Renal cortical epithelial cell (primary cell): ENCODE results near the gene KRTAP5-4. TPM values are rescaled to one million over a fixed set of nuclear protein-coding genes. Genes with fewer than 3 reads are reported as not detected.
"Not testable (repeated sequence)": the region's sequence is repeated elsewhere in the genome, so short reads cannot be mapped to it uniquely, and the experiment has no call there.

Experiments used
- DNase-seq: peaks from one replicate; pipeline ENCODE4 v3.0.0-alpha.2; 2011; ENCODE audit warnings: low read depth
- total RNA-seq: library from RNA; depleted of rRNA; stranded (reverse); fragments of >200 nt; gene quantifications from 2 replicates; pipeline ENCODE4 v1.2.3, GENCODE V29; 2014

KRTAP5-4 gene, protein sequence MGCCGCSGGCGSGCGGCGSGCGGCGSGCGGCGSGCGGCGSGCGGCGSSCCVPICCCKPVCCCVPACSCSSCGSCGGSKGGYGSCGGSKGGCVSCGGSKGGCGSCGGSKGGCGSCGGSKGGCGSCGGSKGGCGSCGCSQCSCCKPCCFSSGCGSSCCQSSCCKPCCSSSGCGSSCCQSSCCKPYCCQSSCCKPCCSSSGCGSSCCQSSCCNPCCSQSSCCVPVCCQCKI
- total RNA-seq, result not detected in 2 replicates

DNA sequence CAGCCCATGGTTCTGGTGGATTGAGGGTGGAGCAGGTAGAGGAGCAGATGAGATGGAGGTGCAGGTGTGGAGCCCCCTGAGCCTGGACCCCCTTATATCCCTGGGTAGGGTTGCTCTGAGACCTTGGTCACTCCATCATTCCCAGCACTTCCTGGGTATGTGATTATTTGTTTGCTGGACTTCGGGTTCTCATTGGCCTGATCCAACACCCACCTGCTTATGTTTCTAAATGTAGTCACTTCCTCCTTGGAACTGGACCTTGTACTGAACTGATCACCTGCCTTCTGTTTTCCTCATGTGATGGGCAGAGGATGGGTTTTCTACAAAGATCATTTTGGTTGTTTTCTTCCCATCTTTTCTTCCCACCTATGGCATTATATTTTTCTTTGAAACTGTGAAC, at the start of gene KRTAP5-4:
Gene KRTAP5-4, minus strand, starts transcription at position 53 of the 400 bp plus-strand sequence. Its CDS starts 45 bp downstream, at position 8.
- DNase-seq, result no peak

DNA sequence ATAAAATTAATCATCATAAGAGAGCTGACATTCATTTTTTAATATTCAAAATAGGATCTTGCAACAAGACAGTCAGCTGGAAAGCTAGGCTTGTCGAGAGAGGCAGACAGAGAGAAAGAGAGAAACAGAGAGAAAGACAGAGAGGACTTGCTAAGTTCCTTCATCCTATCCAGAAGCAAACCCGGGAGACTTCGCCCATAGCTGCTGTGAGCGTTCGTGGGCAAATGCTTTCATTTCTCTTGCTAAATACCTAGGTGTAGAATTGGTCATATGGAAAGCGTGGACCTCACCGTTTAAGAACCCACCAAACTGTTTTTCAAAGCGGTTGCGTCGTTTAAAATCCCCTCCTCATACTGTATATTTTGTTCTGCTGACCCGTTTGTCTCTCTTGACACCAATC, 49.7 kb upstream of the KRTAP5-4 start:
- no peak for DNase-seq

DNA sequence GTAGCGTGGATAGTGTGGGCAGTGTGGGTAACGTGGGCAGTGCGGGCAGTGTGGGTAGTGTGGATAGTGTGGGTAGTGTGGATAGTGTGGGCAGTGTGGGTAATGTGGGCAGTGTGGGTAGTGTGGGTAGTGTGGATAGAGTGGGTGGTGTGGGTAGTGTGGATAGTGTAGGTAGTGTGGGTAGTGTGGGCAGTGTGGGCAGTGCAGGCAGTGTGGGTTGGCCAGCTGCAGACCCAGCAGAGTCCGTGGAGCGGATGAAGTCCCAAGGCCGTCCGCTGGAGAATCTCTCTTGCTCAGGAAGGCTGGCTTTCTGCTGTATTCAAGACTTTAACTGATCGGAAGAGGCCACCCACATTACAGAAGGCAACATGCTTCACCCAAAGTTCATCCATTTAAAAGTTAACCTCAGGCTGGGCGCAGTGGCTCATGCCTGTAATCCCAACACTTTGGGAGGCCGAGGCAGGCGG, 49.0 kb upstream of the KRTAP5-4 start:
- DNase-seq, result no peak

DNA sequence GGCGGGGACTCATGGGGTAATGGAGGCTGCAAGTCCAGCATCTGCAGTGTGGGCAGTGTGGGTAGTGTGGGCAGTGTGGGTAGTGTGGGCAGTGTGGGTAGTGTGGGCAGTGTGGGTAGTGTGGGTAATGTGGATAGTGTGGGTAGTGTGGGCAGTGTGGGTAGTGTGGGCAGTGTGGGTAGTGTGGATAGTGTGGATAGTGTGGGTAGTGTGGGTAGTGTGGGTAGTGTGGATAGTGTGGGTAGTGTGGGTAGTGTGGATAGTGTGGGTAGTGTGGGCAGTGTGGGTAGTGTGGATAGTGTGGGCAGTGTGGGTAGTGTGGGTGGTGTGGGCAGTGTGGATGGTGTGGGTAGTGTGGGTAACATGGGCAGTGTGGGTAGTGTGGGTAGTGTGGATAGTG, 48.5 kb upstream of the KRTAP5-4 start:
- DNase-seq, result not testable (repeated sequence)

DNA sequence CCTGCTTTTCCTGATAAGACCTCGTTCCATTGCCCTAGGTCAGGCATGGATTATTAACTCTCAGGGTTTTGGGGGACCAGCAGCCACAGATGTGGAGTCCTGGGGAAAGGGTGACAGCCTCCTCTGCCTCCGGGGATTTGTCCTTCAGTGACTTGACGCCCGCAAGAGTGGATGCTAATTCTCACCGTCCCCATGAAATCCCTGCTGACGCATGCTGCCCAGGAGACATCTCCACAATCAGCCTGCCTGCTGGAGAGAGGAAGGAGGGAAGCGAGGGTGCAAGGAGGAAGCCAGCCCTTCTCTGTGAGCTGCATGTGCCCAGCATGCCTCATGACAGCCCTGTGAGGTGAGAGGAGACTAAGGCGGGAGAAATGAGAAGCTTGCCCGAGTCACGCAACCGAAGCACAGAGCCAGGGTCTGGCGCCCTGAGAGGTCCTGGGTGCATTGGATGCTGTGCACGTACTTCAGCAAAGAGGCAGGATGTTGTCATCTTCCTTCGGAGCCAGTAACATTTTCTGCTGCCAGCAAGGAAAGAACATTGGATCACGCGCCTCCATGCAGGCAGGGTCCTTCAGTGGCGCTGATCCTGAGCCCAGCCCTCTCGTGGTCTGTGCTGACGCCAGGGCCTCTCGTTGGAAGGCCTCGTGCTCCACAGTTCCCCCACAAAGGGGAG, 47.7 kb upstream of the KRTAP5-4 start:
- DNase-seq, result no peak

DNA sequence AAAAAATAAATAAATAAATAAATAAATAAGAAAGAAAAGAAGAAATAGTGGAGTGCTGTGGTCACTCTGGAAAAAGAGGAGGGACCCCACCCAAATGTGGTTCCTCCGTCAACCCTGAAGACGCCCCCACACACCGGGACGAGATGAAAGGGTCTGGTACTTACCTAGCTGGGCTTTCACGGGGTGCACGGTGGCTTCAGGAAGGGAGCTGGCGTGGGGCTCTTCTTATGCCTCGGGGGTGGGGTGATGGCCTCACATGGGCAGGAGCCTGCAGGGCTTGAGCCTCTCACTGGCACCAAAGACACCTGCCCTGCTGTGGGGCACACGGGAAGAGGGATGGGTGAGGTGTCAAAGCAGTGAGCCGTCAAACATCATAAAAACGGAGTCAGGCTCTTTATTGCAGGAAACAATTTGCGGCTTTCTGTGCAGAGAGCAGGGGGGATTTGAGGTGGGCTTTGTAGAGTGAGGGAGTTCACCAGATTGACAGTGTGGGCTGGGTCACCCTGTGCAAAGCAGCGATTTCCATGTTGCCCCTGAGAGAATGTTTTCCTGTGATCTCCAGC, 47.1 kb upstream of the KRTAP5-4 start:
- DNase-seq, result no peak

DNA sequence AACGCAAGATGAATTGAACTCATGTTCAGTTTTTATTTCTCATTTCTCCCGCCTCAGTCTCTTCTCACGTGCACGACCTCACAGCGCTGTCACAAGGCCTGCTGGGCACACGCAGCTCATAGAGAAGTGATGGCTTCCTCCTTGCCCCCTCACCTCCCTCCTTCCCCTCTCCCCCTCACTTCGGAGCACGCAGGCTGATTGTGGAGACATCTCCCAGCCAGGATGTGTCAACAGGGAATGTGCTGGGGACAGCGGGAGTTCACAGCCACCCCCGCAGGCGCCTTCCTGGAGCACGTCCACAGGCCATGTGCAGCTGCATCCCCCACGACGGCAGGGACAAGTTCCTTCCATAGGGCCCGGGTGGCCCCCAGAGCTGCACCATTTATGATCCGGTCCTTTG, 46.0 kb upstream of the KRTAP5-4 start:
- no peak for DNase-seq

DNA sequence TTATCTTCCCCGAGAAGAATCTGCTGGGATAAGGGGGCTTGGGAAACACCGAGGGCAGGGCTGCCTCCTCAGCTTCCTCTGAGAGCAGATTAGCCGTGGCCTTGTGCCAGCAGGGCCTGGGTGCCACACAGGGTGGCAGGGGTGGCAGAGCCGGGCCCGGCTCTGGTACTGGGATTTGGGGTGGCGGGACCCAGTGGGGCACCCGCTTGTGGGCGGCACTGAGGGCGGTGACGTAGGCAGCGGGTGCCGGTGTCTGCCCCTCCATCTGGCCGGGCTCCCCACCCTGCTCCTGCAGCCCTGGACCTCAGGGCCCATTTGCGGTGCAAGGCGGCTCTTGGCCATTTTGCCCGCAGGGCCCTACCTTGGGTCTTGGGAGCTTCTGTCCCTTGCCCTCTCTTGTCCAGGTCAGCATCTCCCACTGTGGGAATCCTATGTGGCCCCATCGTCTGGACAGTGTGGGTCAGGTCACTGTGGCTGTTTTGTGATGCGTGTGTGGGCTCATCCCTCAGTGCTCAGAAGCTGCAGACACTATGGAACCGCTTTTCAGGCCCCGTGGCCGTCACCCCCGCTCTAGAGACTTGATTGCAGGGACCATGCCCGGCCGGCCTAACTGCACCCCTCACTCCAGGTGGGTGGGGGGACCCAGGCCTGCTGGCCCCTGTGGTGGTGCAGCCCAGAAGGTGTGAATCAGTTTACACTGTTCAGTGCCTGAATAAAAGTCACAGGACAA, 45.3 kb upstream of the KRTAP5-4 start:
- DNase-seq, result no peak

DNA sequence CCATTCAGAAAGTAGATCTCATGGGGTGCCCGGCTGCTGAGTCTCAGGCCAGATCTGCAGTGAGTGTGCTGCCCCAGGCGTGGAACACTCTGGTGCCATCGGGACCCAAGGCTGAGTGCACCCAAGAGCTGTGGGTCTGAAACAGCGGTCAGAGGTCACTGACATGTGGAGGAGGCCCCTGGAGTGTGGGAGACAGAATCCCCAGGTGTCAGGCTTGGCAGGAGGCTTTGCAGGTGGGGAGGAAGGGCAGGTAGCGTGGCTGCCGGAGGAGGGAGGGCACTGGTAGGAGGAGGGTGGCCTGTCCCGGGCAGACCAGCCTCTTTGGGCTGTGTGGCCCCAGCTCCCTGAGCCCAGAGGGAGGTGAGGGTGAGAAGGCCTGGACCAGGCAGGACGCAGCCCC, 43.4 kb upstream of the KRTAP5-4 start:
- DNase-seq, result no peak

DNA sequence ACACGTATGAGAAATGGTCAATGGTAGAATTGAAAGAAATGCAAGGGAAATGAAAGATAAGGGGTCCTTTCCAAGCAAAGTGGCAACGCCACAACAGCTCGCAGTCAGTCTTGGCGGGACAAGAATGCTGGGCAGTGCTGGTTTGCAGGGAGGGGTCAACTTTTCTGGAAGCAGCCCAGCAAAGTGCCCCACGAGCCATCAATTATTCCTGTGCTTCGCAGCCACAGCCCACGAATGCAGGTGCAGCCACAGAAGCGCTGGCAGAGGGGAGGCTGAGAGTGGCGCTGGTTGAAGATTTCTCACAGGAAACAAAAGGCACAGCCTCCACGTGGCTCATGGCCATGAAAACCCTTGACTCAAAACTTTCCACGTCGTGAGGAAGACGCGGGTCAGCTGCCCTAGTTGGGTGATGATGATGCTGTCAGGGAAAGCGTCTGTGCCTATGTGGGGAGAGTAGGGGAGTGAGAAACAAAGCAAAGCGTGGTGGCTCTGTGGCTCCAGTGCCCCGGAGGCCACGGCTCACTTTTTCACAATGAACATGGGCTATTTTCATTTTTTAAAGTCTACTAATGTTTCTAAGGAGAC, 40.9 kb upstream of the KRTAP5-4 start:
- DNase-seq, result not testable (repeated sequence)

DNA sequence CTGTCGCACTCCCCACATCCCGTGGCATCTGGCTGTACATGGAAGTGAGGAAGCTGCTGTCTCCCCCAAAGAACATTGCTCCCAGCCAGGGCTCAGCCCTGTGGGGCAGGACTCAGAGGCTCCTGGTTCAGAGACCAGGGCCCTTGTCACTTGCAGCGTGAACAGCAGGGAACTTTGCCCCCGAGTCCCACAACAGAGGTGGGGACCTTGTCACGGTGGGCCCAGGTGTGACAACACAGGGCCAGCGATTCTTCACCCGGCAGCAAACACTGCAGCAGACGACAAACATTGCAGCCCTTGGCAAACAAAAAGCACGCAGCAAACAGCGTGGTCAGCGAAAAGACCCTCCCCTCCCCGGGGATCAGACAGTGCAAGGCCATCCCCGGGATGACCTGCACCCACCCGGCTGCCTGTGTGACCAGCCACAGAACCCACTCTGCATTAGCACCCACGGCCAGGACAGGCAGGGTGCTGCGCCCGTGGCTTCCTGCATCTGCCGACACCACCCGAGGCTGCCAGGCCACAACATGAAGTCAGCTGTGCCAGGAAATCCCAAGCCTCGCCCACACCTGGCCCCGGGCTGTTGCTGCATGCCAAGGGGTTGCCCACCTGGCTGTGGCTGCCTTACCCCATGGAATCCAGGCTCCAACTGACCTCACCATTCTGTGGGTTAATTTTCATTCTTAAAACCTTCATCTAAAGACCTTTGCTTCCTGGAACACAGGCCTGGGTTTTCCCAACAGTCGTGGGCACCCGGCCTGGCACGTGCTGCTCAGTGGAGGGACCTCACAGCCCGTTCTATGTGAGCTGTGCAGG, 39.7 kb upstream of the KRTAP5-4 start:
- not testable (repeated sequence) for DNase-seq

DNA sequence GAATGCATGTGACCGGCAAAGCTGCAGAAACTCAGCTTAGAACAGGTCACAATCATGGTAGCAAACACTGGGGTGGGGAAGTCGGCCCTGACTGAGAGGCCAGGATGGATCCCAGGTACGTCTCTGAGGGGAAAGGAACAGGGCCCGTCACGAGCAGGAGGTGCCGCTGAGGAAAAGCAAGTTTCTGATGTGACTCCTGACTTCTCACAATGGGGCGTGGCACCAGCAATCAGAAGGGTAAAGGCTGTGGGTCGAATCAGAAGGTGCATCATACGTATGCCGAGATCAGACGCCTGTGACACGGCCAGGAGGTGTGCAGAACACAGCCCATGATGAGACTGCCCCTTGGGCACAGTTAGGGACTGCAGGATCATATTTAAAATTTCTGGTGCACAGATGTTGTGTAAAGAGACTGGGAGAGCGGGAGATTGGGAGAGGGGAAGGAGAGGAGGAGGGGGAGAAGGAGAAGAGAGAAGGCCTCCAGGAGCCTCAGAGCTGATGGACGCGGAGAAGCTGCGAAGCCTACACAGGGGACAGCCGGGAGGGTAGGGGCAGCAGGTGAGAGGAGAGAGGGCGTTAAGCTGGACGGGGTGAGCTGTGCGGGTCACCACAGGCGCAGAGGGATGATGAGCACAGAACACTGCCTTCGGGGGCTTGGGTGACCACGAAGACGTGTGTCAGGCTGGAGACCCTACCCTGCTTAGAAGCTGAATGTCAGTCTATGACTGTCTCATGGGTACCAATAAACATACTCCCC, 38.4 kb upstream of the KRTAP5-4 start:
- no peak for DNase-seq

DNA sequence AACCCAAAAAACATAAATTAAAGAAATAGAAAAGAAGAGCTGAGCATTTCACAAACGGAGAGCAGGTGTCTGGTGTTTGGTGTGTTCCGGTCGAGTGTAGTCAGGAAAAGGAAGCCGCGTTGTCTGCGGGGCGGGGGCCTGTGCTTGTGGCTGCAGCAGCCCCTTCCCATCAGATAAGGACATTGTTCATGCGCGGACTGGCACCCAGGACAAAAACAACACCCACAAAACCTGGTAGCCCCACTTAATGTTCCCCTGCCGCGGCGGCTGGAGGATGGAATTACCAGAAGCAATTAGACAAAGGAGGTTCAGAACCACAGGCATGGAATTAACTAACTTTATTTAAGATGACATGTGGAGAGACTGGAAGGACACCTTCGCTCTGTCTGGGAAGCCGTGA, 37.6 kb upstream of the KRTAP5-4 start:
- no peak for DNase-seq

DNA sequence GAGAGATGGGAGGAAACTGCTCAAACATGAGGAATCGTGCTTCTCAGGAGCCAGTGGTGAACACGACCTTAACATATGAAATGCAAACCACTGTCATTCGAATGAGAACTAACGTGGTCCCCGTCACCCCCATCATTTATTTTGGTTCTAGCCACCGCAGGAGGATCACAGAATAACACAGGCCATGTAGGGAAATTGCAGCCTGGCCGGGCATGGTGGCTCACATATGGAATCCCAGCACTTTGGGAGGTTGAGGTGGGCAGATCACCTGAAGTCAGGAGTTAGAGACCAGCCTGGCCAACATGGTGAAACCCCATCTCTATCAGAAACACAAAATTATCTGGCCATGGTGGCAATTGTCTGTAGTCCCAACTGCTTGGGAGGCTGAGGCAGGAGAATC, 34.7 kb upstream of the KRTAP5-4 start:
- DNase-seq, result no peak

DNA sequence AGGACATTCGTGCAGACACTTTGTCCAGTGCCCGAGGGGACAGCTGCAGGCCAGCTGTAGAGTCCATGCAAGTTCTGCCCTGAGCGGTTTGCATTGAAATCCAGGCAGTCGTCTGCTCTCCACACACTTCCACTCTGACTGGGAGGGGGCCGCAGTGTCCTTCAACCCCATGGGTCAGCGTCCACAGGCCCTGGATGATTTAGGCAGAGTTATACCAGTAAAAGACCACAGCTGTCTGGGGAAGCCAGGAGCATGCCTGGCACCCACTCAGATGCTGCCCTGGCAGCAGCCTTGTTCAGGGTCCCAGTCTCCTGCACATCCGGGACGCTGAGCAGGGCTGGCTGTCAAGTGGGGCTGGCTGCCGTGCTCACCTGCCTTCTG, 34.1 kb upstream of the KRTAP5-4 start:
- no peak for DNase-seq

DNA sequence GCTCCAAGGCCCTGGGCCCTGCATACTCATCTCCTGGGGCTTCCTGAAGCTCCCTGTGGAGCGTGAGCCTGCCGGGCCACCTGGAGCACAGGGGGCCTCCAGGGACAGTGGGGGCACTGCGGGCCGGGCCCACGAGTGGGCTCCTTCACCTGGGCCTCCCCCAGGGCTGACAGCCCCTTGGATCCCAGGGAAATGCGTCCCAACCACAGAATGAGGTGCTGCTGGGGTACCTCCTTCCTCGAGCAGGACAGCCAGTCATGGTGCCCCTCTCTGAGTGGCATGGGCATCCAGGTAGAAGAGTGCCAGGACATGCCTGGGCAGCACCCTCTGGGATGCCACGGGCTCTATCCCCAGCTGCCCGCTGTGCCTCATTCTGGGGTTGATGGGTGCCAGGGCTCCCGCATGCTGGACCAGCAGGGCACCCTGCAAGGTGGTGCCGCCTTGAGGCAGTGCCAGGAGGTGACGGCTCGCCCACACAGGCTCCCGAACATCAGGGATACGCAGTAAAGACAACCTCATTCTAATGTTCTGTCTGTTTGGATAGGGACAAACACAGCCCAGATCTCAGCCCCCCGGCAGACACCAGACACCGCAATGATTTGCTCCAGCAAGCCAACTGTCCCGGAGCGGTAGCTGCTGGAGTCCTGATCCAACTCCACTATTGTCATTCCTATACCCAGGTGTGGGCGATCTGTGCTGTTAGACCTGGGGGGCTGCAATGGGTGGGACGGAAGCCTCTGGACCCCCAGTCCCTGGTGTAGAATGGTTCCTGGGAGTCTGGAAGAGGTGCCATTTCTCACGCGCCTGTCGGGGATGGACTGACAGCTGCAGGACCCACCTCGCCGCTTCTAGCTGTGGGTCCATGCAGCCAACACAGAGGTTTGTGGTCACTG, 33.5 kb upstream of the KRTAP5-4 start:
- no peak for DNase-seq

DNA sequence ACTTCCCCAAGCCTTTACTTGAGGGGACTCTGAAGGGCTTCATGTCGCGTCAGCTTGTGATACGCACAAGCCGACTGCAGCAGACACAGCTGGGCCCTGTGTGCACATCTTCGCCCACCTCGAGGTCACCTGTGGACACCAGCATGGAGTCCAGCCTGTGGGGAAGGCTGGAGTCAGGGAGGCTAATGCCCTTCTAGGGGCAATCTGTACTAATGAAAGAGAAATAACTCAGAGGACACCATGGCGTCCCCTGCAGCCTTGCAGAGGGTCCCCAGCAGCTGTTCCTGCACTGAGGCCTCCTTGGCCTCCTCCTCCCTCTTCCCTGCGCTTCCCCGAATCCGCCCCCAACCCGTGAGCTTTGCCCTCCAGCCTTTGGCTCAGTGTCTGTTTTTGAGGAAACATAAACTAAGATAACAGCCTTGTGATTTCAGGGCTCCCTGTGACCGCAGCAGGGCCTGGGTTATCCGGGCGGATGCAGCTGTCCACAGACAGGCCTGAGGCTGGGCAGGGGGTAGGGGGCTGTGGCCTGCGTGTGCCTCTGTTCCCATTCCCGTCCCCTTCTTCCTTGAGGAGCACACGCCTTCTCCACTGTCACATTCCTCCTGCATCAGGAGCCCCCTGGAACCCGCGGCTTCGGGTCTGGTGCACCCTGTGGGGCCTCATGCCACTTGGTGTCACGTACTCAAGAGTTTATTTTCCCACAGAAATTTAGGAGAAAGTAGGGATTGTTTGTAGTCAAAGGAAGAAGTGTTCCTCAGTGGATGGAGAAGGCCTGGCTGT, 32.6 kb upstream of the KRTAP5-4 start:
- DNase-seq, result no peak

DNA sequence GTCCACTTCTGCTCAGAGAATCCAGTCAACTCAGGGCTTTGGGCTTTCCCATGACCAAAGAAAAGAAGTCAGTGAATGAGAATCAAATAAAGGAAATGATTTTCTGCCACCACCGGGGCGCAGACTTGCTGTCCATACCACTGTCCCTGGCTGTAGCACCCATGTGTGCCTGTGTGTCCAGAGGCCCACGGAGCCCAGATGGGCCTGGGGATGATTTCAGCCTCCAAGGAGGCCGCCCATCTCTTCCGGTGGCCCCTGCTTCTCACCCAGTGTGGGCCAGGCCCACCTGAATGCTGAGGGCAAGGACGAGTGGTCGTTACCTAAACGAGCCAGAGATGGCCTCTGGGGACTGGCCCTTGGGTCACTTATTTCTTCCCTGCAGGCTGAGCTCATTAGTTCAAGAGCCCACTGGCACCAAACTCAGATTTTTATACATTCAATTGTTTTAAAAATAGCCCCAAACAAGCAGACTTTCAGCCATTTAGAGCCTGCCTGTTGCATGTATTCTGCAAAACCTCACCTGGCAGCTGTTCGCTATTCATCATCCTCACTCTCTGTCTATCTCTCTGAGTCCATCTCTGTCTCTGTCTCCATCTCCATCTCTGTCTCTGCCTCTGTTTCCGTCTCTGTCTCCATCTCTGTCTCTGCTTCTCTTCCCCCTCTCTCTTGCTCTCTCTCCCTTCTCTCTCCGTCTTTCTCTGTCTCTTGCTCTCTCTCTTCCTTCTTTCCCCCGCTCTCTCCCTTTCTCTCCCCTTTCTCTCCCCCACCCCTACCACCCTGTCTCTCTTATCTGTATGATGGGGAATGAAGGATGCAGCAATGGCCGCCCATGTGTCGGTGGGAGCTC, 31.8 kb upstream of the KRTAP5-4 start:
- DNase-seq, result no peak
